SK-N-SH (cell line): Measurements from ENCODE around the gene TULP4.

Experiments used
- CTCF ChIP-seq: fragments of 200-600 bp; sonication (generic); IDR thresholded peaks from 2 replicates; pipeline ENCODE4 v1.6.1; 2017; ENCODE audit warnings: antibody characterized with exemption, mild to moderate bottlenecking, moderate library complexity
- FOSL2 ChIP-seq: IDR thresholded peaks from 2 replicates; pipeline ENCODE4 v1.4.0; 2012; ENCODE audit warnings: low read depth, mild to moderate bottlenecking, moderate library complexity, borderline replicate concordance
- GABPA ChIP-seq: IDR thresholded peaks from 2 replicates; pipeline ENCODE4 v1.4.0; 2012; ENCODE audit warnings: low read depth, mild to moderate bottlenecking
- NRF1 ChIP-seq: IDR thresholded peaks from 2 replicates; pipeline ENCODE4 v1.6.1; 2012; ENCODE audit warnings: low read depth, mild to moderate bottlenecking, low read length
- PBX3 ChIP-seq: IDR thresholded peaks from 2 replicates; pipeline ENCODE4; 2012
- POLR2AphosphoS5 ChIP-seq: IDR thresholded peaks from 2 replicates; pipeline ENCODE4 v1.6.1; 2012; ENCODE audit warnings: low read depth, low read length
- RAD21 ChIP-seq: IDR thresholded peaks from 2 replicates; pipeline ENCODE4 v1.6.1; 2012; ENCODE audit warnings: mild to moderate bottlenecking, low read length
- REST ChIP-seq: IDR thresholded peaks from 2 replicates; pipeline ENCODE4 v1.6.1; 2012; ENCODE audit warnings: mild to moderate bottlenecking, low read depth, low read length, moderate library complexity
- YY1 ChIP-seq: IDR thresholded peaks from 2 replicates; pipeline ENCODE4 v1.4.0; 2012; ENCODE audit warnings: low read depth, mild to moderate bottlenecking

- TF ChIP-seq PBX3, result no peak
- TF ChIP-seq CTCF, result no peak
- TF ChIP-seq RAD21, result no peak
- TF ChIP-seq YY1, result no peak
- TF ChIP-seq FOSL2, result no peak
- TF ChIP-seq REST, result no peak
- no peak for TF ChIP-seq POLR2AphosphoS5
- no peak for TF ChIP-seq NRF1
- TF ChIP-seq GABPA, result no peak
These were observed 202.7 kb downstream of the TULP4 start for GRCh38 chr6:158514991-158515390.
